NCI-H2196 (cell line): Measurements from ENCODE around the gene ZCCHC4.

Experiments
- DNase-seq: peaks from one replicate; lab custom pipeline; 2025; ENCODE audit not compliant: unreplicated experiment; lab: John Stamatoyannopoulos, UW

Gene ZCCHC4, protein sequence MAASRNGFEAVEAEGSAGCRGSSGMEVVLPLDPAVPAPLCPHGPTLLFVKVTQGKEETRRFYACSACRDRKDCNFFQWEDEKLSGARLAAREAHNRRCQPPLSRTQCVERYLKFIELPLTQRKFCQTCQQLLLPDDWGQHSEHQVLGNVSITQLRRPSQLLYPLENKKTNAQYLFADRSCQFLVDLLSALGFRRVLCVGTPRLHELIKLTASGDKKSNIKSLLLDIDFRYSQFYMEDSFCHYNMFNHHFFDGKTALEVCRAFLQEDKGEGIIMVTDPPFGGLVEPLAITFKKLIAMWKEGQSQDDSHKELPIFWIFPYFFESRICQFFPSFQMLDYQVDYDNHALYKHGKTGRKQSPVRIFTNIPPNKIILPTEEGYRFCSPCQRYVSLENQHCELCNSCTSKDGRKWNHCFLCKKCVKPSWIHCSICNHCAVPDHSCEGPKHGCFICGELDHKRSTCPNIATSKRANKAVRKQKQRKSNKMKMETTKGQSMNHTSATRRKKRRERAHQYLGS

DNA sequence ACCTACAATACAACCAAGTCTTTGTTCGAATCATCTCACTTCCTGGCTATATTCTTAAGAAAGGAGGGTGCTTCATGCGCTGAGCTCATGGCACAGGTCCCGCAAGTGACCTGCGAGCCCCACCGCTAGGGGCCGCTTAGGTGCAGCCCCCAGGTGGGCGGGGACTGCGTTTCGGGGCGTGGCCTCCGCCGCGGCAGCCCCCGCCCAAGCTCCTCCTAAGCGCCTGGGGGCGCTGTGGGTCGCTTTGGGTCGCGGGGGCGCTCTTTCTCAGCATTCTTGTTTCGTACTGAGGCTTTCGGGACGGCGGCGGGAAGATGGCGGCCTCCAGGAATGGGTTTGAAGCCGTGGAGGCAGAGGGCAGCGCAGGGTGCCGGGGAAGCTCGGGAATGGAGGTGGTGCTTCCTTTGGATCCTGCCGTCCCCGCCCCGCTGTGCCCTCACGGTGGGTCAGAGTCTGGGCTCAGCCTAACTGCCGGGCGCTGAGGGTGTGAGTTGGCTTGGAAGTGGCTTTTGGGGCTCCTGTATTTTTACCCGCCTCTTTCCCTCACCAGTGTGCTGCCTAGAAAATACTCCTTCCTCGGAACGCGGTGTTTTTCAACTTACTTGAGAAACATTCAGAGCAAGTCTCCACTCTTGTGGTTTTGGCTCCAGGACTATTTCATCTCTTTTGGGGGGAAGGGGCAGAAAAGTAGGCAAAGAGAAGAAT lies at the start of gene ZCCHC4:
Gene ZCCHC4 (plus strand): TSS at position 279 of the 705 bp plus-strand sequence. CDS start 36 bp downstream, at position 315.
- DNase-seq = peak; percentile 87

DNA sequence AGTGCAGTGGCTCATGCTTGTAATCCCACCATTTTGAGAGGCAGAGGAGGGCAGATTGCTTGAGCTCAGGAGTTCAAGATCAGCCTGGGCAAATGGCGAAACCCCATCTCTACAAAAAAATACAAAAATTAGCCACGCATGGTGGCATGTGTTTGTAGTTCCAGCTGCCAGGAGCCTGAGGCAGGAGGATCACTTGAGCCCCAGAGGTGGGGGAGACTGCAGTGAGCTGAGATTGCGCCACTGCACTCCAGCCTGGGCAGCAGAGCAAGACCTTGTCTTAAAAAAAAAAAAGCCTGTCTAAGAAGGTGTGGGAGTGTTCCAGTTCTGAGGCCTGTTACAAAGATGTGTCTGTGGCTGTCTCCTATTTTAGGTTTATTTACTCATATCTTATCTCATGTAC lies 40.7 kb upstream of the ZCCHC4 start:
- no peak for DNase-seq

DNA sequence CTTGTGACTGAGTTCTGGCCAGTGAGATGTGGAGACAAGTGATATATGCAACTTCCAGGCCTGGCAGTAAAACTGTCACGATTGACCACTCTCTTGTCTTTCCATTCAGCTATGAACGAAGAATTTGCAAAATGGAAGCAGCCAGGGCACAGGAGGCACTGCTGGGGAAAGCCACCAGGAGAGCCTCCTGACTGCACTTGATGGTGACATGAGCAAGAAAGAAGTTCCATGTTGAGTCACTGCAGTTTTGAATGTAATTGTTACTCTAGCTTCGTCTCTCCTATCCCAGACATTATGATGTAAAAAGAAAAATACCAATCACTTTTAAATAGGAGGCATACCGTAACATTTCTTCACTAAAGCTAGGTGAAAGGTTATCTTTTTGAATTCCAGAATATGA lies 32.4 kb upstream of the ZCCHC4 start:
- DNase-seq = no peak

DNA sequence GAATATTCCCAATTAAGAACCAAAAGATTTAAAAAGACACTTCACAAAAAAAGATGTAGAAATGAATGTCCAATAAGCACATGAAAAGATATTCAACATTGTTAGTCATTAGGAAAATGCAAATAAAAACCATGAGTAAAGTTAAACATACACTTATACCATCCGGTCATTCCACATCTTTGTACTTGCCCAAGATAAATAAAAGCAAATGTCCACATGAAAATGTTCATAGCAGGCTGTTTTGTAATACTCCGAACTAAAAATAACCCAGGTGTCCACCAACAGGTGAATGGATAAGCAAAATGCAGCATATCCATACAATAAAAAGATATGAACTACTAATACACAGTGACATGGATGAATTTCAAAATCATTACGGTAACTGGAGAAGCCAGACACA lies 28.6 kb upstream of the ZCCHC4 start:
- no peak for DNase-seq

DNA sequence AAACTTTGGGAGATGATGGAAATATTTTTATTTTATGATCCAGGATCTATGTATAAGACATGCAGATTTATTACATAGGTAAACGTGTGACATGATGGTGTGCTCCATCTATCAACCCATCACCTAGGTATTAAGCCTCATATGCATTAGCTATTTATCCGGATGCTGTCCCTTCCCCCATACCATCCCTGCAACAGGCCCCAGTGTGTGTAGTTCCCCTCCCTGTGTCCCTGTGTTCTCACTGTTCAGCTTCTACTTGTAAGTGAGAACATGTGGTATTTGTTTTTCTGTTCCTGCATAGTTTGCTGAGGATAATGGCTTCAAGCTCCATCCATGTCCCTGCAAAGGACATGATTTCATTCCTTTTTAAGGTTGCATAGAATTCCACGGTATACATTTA lies 28.1 kb upstream of the ZCCHC4 start:
- DNase-seq = no peak

DNA sequence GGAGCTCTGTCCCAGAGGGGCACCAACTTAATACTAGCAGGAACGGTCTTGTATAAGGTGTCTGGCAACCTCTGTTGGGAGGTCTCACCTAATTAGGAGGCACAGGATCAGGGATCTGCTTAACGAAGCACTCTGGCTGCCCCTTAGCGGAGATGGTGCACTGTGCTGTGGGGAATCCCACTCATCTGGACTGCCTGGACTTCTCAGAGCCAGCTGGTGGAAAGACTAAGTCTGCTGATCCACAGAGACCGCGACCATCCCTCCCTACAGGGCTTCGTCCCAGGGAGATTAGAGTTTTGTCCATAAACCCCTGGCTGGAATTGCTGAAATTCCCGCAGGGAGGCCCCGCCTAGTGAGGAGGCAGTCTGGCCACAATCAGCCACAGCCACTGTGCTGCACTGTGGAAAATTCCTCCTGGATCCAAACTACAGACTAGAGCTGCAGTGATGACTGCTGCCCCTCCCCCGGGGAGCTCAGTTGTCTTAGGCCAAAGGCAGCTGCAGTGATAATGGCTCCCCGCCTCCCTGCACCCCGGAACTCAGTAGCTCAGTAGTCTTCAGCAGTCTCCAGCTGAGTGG lies 22.0 kb upstream of the ZCCHC4 start:
- DNase-seq = no peak

DNA sequence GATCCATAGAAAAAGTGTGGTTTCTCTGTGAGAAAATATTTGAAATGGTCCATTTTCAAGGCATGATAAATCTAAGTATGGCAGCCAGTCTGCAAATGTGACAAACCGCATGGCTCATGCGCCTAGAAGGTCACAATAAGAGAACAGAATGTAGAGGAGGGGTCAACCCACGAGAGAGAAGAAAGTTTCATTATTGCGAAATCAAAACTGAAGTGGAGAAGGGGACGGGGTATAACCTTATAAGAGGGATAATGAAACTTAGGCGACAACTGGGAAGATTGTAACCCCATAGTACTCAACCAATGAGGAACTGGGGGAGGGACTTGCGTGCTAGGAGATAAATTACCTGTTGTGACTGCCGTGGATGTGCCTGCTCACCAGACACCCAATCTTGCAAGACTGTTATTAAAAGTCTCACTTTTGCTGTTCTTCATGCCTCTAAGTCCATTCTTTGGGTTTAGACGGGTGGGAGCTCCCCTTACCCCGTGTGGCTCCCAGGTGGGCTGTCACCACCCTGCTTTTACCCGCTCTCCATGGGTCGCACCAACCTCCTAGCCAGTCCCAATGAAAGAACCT lies 21.3 kb upstream of the ZCCHC4 start:
- no peak for DNase-seq

DNA sequence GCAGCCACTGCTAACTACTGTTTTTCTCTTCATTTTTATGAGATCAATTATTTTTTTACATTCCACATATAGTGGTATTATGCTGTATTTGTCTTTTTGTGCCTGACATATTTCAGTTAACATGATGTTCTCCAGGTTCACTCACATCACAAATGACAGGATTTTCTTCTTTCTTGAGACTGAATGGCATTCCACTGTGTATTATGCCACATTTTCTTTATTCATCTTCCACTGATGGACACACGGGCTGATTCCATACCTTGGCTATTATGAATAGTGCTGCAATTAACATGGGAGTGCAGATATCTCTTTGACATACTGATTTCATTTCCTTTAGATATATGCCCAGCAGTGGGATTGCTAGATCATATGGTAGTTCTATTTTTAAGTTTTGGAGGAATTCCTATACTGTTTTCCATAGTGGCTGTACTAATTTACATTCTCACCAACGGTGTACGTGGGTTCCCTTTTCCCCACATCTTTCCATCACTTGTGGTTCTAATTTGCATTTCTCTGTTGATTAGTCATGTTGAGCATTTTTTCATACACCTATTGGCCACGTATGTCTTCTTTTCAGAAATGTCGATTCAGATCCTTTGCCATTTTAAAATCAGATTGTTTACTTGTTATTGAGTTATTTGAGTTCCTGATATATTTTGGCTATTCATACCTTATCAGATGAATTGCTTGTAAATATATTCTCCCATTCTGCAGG lies 14.9 kb upstream of the ZCCHC4 start:
- DNase-seq = no peak

DNA sequence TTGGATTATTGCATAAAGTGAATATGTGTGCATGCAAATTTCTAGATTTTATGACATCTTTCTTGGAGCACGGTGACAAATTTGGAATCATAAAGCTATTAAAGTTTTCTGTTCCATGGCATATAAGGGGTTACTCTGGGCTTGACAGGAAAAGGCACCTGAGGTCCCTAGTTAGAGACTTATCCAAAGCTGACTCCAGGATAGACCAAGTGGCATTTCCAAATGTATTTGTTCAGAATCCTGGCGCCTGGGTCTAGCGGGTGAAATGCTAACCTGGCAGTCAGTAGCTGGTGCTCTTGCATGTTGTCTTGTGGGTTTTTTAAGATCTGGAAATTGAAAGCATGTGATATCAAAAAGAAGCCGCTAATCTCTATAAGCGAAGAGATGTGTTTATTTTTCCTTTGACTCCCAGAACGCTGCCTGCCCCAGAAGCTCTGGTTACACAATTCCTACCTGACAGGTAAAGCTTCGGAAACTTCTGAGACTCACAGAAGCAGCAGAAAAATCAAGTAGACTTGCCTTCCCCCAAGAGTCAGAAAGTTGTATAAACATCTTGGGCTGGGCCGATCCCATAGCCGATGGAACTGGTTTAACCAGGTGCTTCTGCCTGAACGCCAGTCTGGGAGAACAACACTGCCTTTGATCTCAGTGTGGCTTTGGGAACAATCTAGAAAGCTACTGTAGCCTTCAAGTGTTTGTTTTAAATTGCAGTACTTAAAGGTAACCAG lies 12.9 kb upstream of the ZCCHC4 start:
- peak; percentile 56 for DNase-seq

DNA sequence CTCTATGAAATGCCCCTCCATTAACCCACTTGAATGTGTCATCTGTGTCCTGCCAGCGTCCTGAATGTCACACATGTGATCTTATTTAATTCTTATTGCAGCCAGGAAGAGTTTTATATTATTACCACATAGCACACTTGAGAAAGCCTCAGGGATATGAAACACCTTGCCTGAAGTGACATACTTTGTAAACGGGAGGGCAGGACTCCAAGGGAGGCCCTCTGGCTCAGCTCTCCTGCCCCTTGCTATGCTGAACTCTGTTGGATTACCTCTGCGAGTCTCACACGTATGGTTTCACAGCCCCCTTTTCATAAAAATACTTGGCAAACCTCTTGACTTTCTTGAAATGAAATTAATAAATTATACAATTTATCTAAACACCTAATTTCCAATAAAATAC lies 11.1 kb upstream of the ZCCHC4 start:
- DNase-seq = no peak

DNA sequence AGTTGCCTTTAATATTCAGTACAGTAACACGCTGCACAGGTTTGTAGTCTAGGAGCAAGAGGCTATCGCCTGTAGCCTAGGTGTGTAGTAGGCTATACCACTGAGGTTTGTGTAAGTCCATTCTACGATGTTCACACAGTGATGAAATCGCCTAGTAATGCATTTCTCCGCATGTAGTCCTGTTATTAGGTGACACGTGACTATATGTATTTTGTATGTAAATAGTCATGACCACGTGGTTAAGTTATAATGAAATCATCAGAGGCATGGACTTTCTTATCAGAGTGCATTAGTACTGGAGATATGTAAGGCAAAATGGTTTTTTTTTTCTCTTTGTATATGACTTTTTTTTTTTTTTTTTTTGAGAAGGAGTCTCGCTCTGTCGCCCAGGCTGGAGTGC lies 9.9 kb upstream of the ZCCHC4 start:
- DNase-seq = no peak

DNA sequence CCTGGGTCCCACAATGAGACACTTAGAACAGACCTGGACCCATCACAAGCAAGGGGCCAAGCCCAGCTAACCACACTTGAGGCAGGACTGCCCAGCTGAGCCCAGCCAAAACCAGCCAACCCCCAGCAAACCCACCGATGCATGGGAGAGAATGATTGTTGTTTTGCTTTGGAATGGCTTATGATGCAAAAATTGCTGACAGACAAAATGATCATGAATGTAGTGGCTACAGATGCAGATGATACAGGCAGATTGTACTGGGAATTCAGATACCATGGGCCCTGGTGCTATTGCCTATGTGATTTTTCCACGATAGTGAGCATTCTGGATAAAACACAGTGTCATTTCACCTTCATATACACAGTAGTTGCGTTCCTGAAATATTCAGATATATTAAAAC lies 9.0 kb upstream of the ZCCHC4 start:
- DNase-seq = no peak

DNA sequence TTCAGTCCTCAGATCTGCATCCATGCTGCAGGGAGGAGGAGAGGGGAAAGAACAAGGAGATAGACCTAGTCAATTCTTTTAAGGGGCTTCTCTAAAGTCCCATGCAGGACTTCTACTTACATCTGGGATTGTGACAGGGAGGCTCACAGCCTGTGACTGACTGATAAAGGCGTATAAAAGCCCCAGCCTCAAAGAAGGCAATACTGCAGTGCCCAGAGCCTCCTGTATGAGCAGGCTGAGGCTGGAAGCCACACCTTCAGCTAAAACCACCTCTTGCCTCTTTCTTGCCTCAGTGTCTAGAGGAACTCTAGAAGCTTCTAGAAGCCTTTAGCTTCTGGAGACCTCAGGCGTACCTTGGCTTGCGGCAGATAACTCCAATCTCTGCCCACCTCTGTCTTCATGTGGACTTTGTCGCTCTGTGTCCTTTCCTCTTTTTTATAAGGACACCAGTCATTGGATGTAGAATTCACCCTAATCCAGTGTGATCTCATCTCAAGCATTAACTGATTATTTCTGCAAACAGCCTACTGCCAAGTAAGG lies 6.0 kb upstream of the ZCCHC4 start:
- no peak for DNase-seq

DNA sequence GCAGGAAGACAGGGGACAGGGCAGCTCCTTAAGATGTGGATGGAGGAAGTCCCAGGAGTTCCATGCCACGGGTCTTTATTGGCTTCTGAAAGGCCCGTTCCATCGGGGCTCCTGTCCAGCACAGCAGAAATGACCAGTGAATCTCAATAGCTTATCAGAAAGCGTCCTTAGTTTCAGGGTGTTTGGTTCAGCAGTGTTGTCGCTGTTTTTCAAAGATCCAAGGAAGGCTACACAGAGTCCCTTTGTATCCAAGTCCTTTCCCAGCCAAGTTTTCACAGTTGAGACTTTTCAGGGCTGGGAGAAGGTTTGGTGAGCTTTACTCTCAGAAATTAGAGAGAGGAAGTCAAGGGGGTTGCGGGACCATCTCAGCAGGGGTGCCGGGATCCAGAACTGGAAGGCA lies 5.0 kb upstream of the ZCCHC4 start:
- no peak for DNase-seq

DNA sequence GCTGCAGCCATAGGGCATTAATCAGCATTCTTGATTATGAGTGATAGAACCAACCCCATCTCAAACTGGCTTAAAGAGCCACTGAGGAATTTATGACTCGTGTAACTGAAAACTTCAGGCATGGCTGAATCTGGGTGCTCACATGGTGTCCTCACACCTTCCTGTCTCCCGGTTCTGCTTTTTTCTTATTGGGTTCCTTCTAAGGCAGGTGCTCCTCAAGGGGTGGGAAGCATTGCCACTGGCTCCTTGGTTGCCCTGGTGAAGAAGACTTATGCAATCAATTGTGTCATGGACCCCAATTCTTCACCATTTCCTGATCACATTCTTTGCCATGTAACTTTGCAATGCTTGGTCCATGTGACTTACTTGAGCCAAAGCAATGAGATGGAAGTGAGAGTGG lies 4.3 kb upstream of the ZCCHC4 start:
- DNase-seq = no peak

DNA sequence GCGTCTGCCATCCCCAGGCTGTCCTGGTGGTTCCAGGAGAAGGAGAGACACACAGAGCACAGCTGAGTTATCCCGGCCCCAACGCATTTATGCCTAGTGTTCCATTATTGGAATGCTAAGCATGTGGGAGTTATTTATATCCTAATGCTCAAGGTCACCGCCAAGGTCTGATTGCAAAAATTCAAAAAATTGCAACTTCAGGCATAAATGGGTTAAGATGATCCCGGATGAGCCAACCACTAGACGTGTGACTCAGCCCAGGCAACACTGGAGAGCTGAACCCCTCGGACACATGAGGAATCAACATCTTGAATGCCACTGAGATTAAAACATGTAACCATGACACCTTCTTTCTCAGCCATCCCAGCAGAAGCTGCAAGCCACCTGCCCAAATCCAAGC lies 3.8 kb upstream of the ZCCHC4 start:
- DNase-seq = no peak

DNA sequence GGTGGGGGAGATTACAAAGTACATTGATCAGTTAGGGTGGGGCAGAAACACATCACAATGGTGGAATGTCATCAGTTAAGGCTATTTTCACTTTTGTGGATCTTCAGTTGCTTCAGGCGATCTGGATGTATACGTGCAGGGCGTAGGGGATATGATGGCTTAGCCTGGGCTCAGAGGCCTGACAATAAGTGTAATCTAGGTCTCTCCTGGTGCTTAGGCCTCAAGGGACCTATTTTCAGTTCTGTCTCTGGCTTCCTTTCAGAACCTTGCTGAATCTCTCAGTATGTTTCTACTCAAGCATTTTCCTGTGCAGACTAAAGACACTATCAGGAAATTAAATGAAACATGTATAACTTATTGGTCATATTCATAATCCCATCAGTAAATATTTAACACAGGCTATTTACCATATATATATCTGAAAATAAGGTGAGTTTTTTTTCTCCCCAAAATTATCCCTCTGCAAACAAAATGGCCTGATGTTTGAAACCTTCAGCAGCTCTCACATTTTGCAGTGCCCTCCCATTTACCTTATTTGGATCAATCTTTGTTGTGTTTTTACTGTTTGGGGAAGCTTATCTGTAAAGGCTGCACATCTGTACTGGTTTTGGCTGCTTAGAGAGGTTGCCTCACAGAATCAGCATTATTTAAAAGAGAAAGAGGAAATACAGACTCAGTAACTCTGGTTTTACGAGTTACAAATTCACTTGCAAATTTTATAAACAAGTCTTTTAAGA lies 2.3 kb upstream of the ZCCHC4 start:
- no peak for DNase-seq

DNA sequence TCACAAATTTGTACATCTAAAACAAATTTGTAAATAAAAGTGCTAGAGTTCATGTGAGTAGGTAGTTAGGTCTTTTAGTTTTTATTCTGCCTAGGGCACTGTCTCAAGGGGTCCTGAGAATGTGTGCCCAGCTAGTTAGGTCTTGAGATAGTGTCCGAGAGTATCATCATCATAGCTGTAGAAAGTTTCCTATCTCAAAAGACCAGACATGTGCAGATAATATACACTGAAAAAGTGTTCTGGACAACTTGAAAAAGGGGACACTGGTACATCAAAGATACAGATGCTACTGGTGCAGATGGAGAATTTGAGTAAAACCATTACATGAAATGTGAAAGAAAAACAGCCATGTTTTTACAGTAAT lies 1.8 kb upstream of the ZCCHC4 start:
- no peak for DNase-seq

DNA sequence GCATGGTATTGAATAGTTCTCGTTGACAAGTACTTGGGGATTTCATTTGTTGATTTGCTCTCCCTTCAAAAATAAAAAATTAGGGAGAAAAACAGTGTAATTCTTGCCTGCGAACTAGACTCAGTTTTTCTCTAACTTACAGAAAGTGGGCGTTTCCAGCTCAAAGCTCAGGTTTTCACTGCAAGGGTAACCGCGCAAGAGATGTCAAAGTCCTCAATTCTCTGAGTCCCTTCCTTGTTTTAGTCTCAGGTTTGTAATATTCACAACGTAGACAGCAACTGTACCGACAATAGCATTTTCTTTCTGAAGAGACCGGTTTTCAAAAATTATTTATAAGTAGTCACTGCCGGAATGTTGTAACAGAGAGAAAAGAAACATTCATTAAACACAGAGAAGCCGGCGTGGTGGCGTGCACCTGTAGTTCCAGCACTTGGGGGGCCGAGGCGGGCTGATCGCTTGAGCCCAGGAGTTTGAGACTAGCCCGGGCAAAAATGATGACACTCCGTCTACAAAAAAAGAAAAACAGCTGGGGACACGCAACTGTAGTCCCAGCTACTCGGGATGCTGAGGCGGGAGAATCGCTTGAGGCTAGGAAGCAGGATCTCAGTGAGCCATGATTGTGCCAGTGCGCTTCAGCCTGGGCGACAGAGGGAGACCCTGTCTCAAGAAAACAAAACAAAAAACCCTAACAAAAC lies 774 bp downstream of the ZCCHC4 start:
- no peak for DNase-seq
